Adrenal gland (tissue), 12 donors: Measurements from ENCODE around the gene CAMTA1. TPM values are rescaled to one million over a fixed set of nuclear protein-coding genes. Genes with fewer than 3 reads are reported as not detected.
A peak's percentile ranks its signal among the peaks of the same experiment; 100 is the strongest.

Experiments used
- DNase-seq, 7 donors: peaks; one replicate each; pipeline ENCODE4 v3.0.0-alpha.2; 2019 to 2020
- H3K27ac ChIP-seq, 5 donors: fragments of 200-600 bp; sonication (generic) in 4 of 5; 1 replicate in 3 of 5; 2 replicates in 2 of 5; pipeline versions ENCODE4 v1.5.1 to v1.8.0; 2016 to 2020; ENCODE audit warnings: mild to moderate bottlenecking in 1 of 5
- H3K27me3 ChIP-seq: fragments of 200-600 bp; 2 replicates; pipeline ENCODE4 v1.8.0; 2021
- H3K36me3 ChIP-seq, 2 donors: fragments of 200-600 bp; replicated peaks in 1 of 2; 1 replicate in 1 of 2; 2 replicates in 1 of 2; pipeline versions ENCODE4 v1.5.1 to v1.8.0; 2018 to 2022
- H3K4me1 ChIP-seq, 2 donors: fragments of 200-600 bp; replicated peaks in 1 of 2; 1 replicate in 1 of 2; 2 replicates in 1 of 2; pipeline versions ENCODE4 v1.5.1 to v1.8.0; 2018 to 2021
- H3K4me3 ChIP-seq, 4 donors: fragments of 200-600 bp; sonication (generic) in 3 of 4; one replicate each; pipeline ENCODE4 v1.5.1; 2016 to 2018
- H3K9me3 ChIP-seq, 3 donors: fragments of 200-600 bp; sonication (generic) in 1 of 3; replicated peaks in 1 of 3; 1 replicate in 2 of 3; 2 replicates in 1 of 3; pipeline versions ENCODE4 v1.5.1 to v1.8.0; 2016 to 2021
- POLR2A ChIP-seq, 2 donors: fragments of 450-650 bp; IDR thresholded peaks; one replicate each; pipeline ENCODE4 v1.6.1; 2017; ENCODE audit warnings: antibody characterized with exemption in 2 of 2, mild to moderate bottlenecking in 2 of 2, moderate library complexity in 1 of 2
- WGBS, 4 donors: extraction: QIAGEN DNeasy Blood & Tissue Kit in 2 of 4; methylation state at CpG; one replicate each; pipeline versions ENCODE4 v1.1.5 to v1.1.7; 2013 to 2017; 5-methylcytosine and 5-hydroxymethylcytosine counted together
- intact Hi-C, 2 donors: fragments of 100-400 bp; cut with DNase I; formaldehyde crosslinking; loops; one replicate each; pipeline versions ENCODE4 v1.14.1 to v1.15.0; 2022 to 2023
- polyA plus RNA-seq, 3 donors: library from polyadenylated mRNA; stranded (reverse); fragments of 200-250 nt in 2 of 3; fragments of 350-450 nt in 1 of 3; fragmentation: Illumina TruSeq in 1 of 3; extraction: RNeasy Lipid Tissue Mini Kit (QIAGEN cat#74804) in 1 of 3; gene quantifications; one replicate each; pipeline ENCODE4 v1.2.3, GENCODE V29; 2013 to 2014
- total RNA-seq, 9 donors: library from RNA; depleted of rRNA in 4 of 9; stranded (reverse); fragments of >200 nt in 4 of 9; fragments of 120-200 nt in 1 of 9; fragmentation: NEBNext Ultra II Directional in 1 of 9; extraction: Animal tissue kit (Norgen Biotek cat#: 25700) in 1 of 9; gene quantifications; one replicate each; pipeline versions ENCODE4 v1.1.0 to v1.2.4, GENCODE V29; 2013 to 2023
- TF ChIP-seq, protein P1 (sequence below), 6 experiments: fragments of 450-650 bp in 4 of 6; fragments of 200-600 bp in 2 of 6; sonication (generic) in 1 of 6; IDR thresholded peaks; 1 replicate in 5 of 6; 2 replicates in 1 of 6; pipeline versions ENCODE4 v1.5.1 to v1.8.0; 2016 to 2021; ENCODE audit warnings: antibody characterized with exemption in 6 of 6, mild to moderate bottlenecking in 2 of 6, moderate library complexity in 1 of 6
- donor health status: healthy with polysubstance abuse.
- donor health status: Bipolar disorder and iron deficiency.
- donor health status: DM: yes; HTN: yes; CAD: no.
- donor health status: DM: no; HTN: no; CAD: no.
- donor health status: DM: no; HTN: no; CAD: no.
- donor health status: DM: yes; HTN: yes; CAD: no.

Gene CAMTA1
- total and polyA plus RNA-seq, 12 donors = 62.9 to 141 (median 96.9) TPM

DNA sequence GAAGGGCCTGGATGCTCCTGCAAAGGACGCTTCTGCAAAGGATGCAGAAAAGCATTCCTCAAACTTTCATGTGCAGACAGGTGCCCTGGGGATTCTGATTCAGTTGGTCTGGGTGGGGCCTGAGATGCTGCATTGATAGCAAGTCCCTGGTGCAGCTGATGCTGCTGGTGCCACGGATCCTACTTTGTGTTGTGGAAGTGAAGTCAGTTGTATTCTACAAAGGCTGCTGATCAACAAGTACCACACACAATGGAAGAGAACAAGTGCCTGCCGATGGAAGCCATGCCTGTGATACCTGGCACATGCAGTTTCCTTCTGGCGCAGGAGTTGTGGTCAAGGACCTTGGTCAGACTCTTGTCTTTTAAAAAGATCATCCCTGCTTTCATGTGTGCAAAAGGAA lies 478.8 kb downstream of the CAMTA1 start:
- TF ChIP-seq, protein P1, sequence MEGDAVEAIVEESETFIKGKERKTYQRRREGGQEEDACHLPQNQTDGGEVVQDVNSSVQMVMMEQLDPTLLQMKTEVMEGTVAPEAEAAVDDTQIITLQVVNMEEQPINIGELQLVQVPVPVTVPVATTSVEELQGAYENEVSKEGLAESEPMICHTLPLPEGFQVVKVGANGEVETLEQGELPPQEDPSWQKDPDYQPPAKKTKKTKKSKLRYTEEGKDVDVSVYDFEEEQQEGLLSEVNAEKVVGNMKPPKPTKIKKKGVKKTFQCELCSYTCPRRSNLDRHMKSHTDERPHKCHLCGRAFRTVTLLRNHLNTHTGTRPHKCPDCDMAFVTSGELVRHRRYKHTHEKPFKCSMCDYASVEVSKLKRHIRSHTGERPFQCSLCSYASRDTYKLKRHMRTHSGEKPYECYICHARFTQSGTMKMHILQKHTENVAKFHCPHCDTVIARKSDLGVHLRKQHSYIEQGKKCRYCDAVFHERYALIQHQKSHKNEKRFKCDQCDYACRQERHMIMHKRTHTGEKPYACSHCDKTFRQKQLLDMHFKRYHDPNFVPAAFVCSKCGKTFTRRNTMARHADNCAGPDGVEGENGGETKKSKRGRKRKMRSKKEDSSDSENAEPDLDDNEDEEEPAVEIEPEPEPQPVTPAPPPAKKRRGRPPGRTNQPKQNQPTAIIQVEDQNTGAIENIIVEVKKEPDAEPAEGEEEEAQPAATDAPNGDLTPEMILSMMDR (IDR thresholded peaks at IDR 0.05) = no peak
- TF ChIP-seq POLR2A (IDR thresholded peaks at IDR 0.05) = no peak
- no peak for DNase-seq
- Histone ChIP-seq H3K4me3 (no peak overlapping the region), H3K27me3 (no peaks in the 10 kb centered on the region), H3K4me1 (no peaks in the 10 kb centered on the region), H3K9me3 (no peaks in the 10 kb centered on the region), H3K27ac (no peak overlapping the region), H3K36me3 (no peaks in the 10 kb centered on the region)
- intact Hi-C loops = no loop called here
- 62 to 85% (median 71%) methylated on average over 4 of the region's 4 CpGs for WGBS, 4 donors

DNA sequence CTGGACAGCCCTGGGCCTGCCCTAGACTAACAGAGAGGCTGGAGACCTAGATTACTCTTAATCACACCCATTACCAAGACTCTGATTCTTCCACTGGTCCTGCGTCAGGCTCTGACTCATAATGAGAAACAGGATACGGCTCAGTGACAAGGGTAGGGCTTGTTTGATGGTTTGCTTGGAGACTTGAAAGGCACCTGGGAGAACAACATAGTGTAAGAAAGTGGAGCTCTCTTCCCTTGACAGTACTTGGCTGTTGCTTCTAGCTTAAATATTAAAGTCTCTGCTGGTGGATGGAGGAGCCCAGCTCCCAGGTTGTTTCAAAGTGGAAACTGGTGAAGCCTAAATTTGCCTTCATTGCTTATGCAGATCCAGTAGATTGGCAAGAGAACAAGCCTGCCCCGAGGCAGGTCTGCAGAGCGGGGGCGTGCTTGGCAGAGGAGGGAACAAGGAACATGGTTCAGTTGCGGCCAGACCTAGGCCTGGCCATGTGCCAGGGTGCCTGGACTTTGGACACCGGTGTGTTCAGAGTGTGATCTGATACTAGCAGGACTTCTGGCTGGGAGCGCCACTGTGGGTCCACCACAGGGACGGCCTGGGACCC lies 480.6 kb downstream of the CAMTA1 start:
- H3K9me3 ChIP-seq = no peaks in the 10 kb centered on the region
- H3K4me3 ChIP-seq = no peak overlapping the region
- H3K27ac ChIP-seq = peak overlapping the region in 1 of 5 donors; percentile 47
- DNase-seq = peak in 3 of 7 donors; percentile 42 to 95 (median 50)
- H3K36me3 ChIP-seq = no peaks in the 10 kb centered on the region
- intact Hi-C loops = no loop called here
- 76 to 84% (median 79%) methylated on average over 9 of the region's 9 CpGs for WGBS, 4 donors
- no peaks in the 10 kb centered on the region for H3K27me3 ChIP-seq
- TF ChIP-seq, protein P1 (IDR thresholded peaks at IDR 0.05) = no peak
- no peak for TF ChIP-seq POLR2A (IDR thresholded peaks at IDR 0.05)
- no peaks in the 10 kb centered on the region for H3K4me1 ChIP-seq

DNA sequence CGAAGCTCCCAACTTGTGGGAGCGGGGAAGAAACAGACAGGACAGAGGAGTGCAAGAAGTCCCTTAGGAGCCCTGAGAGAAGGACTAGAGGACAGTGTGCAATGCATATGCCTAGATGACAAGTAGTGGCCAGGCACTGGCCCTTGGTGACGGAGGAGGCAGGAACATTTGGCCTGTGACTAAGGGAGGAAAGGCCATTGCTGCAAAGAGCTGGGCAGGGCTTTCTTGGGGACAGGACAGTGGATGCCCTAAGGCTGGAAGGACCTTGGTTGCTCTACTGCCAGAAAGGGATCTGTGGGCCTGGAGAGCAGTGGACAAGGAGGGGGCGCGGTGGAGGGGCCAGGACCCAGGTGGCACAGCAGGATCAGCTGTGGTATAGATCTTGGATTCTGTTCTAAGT lies 481.3 kb downstream of the CAMTA1 start:
- H3K9me3 ChIP-seq = no peaks in the 10 kb centered on the region
- no peak overlapping the region for H3K4me3 ChIP-seq
- H3K36me3 ChIP-seq = no peaks in the 10 kb centered on the region
- TF ChIP-seq, protein P1 (IDR thresholded peaks at IDR 0.05) = no peak
- no peak for TF ChIP-seq POLR2A (IDR thresholded peaks at IDR 0.05)
- no peaks in the 10 kb centered on the region for H3K27me3 ChIP-seq
- 54 to 71% (median 62%) methylated on average over 5 of the region's 5 CpGs for WGBS, 4 donors
- no peaks in the 10 kb centered on the region for H3K4me1 ChIP-seq
- peak in 1 of 7 donors; percentile 49 for DNase-seq
- intact Hi-C loops = no loop called here
- H3K27ac ChIP-seq = peak overlapping the region in 1 of 5 donors; percentile 21

DNA sequence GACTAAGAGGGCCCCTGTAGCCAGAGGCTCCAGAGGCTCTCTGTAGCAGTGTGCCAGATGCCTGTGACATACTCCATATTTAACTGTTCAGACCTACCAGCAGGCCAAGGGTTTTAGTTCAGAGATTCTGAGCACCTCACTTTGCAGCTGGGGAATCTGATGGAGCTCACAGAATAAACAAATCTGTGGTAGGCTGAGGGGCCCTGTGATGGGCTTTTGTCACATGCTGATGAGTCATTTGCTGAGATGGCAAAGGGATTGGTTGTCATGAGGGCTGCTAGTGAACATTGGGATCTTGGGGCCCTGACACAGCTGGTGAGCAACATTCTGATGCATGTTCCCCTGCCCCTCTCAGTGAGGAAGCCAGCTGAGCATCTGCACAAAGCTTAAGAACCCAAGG lies 482.2 kb downstream of the CAMTA1 start:
- DNase-seq = peak in 1 of 7 donors; percentile 41
- H3K9me3 ChIP-seq = no peaks in the 10 kb centered on the region
- no peak overlapping the region for H3K27ac ChIP-seq
- H3K4me3 ChIP-seq = no peak overlapping the region
- intact Hi-C loops = no loop called here
- TF ChIP-seq POLR2A (IDR thresholded peaks at IDR 0.05) = no peak
- TF ChIP-seq, protein P1 (IDR thresholded peaks at IDR 0.05) = no peak
- no peaks in the 10 kb centered on the region for H3K4me1 ChIP-seq
- H3K27me3 ChIP-seq = no peaks in the 10 kb centered on the region
- H3K36me3 ChIP-seq = no peaks in the 10 kb centered on the region
